GM18909 (cell line): ENCODE results near the gene F8.

Experiments used
- ATAC-seq: cut with Tn5 transposase; IDR thresholded peaks from one replicate; pipeline ENCODE4 v1.9.1; 2021; ENCODE audit warnings: mild to moderate bottlenecking; ENCODE audit not compliant: unreplicated experiment, poor library complexity

The F8 gene

DNA sequence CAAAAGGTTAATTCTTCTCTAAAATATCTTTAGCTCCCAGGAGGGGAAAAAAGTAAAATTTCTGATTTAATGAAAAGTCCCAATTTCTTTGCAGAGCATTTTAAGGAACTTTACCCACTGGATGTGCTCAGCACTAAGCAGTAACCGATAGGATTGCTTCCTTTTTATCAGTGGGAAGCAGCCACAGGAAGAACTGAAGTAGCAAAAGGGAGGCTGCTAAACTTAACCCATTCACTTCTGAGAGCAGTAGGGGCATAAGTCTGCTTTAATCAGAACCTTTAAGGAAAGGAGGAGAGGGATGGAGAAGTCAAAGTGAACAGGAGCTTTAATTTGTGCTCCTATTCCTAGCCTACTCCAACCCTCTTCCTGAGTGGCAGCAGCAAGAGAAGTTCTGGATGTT lies at the start of gene F8:
TSS of gene F8 (minus strand) at position 139 of the 400 bp plus-strand sequence. CDS start 171 bp downstream, outside the sequence.
- ATAC-seq = no peak

DNA sequence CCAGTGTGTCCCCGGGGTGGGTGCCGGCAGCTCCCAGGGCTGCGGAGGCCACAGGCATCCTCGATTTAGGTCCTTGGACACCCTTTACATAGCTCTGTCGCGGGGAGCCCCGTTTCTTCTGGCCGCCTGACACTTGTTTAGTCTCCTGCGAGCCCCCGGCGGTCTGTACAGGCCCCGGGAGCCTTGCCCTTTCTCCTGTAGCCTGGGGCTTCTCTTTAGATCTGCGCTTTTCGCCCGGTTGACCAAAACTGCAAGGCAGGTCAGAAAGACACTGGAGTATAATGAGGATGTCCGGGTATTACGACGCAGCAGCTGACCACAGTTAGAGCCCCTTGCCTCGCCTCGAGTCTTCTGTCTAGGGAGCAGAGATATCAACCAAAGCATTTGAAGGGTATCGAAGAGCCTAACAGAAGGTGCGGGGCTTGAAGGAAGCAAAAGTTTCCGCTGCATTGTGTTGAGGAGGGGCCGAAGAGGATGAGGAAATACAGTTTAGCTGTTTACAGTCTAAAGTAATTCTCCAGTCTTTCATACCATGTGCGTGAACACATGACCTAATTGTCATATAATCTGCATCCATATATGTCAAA lies 49.3 kb upstream of the F8 start:
- peak; percentile 18 for ATAC-seq

GRCh38 chrX:155070975-155071693 lies 48.6 kb upstream of the F8 start, which contains the start of the genes BRCC3, CMC4 and MTCP1:
Gene BRCC3 (plus strand): TSS chrX:155071508. CDS start chrX:155071528, 20 bp downstream.
Gene CMC4 (minus strand): TSS chrX:155071136. CDS start chrX:155064023, 7,113 bp downstream.
Gene MTCP1 (minus strand): TSS chrX:155071136. CDS start chrX:155066010, 5,126 bp downstream.
- peak; percentile 90 for ATAC-seq

DNA sequence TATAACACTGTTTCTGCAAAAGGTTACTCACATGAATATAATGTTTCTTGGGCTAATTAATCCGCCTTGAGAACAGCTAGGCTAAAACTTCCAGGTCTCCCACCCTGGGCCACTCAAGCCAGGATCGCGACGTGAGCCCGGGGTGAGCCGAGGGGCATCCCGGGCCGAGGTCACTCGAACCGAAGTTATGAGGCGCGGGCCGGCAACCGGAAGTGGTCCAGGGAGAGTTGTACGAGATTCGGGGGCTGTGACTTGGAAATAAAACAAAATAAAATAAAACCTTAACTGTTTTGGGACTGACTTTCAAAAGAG lies 48.1 kb upstream of the F8 start:
- ATAC-seq = peak; percentile 25

DNA sequence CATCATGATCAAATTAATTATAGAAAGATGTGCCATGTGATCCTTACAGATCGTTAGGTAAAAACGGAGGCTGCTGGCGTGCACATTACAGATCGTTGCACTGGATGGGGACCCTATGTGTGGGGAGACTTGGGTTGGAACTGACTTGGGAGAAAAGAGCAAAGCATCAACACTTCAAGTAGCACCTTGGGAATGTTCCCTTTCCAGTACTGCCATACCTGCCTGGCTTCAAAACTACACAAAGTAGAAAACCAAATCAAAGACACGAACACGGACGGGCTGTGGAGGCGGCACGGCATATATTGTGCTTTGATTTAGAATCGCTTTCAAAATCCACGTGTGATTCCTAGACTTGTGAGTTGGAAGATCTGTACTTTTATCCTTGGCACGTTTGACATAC lies 47.5 kb upstream of the F8 start:
- ATAC-seq = no peak

DNA sequence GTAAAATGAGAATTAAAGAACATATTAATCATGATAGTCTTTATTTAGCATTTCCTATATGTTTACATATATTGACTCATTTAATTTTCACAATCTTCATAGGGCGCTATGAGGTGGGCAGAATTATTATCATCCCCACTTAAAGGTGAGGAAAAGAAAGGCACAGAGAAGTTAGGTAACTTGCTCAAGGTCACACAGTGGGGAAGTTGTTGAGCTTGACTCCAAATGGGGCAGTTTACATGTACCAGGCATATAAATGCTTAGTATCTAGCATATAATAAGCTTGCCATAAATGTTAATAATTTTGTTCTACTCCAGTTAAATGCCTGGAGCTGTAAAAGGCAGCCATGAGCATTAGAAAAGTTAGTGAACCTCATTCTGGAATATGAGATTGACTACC lies 46.9 kb upstream of the F8 start:
- ATAC-seq = no peak

DNA sequence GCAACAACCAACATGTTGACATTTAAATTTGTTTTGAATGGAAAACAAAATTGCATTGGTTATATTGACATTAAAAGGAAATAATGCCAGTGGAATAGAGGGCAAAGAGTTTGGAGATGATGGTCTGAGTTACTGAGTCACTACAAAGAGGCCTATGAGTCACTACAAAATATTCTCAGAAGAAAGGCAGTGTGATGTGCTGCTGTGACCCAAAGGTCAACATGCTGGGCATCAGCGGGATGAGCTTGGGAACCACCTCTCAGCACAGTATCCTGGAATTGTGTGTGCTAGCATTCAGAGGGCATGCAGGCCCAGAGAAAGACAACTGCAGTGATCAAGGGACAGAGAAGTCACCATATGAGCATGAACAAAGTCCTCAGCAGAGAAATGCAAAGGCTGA lies 45.6 kb upstream of the F8 start:
- no peak for ATAC-seq

- ATAC-seq = no peak
These were observed 42.7 kb upstream of the F8 start for GRCh38 chrX:155065035-155065734.

DNA sequence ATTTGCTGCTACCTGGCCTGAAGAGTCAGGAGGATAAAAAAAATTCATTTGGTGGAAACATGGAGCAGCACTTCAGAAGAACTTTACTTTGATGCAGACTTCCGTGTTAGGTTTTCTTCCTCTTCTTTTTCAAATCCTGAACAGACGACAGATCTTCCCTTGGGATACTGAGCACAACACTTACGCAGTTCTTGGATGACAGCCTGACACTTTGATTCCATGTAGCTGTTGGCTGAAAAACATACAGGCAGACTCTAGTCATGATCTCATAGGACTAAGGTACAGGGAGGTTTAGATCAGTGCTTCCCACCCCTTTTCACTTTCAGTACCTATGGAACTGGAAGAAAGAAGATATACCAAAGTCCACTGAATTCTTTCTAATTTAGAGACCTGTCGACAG lies 39.2 kb upstream of the F8 start:
- ATAC-seq = no peak

DNA sequence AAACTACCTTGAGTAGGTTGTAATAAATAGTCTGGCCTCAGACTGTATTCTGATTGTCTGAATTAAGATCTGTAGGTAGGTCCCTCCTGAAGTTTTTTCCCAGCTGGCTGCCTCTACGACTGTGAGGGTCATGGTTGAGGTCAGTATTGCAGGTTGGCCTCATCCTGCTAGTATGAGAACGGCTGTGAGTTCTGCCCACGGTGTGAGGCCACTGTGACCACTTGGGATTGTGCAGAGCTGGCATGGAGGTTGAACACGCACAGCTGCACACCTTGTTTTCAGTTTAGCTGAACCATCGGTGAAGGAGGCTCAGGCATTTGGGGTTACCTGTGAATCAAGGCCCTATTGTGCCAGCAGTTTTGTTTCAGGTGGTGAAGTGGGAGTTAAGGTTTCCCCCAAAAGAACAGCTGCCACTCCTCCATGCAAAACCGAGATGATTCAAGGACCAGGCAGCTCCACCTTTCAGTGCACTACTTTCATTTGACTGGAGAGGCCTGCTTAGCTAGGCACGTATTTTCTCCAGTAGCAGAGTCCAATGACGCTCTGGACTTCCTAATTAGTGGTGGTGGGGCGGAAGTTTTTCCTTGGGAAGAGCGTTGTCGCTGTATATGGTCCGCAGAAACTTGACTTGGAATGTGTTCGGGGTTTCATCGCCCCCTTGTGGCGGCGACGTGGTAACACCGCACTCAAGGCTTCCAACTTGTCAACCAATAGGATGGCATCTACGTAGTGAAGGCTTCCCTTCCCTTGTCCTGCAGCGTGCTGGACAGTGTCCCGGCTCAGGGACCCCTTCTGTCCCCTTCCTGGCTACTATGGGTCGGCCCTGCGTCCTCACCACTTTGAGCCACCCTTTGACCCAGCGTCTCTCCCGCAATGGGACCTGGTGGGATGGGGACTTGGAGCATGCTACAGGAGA lies 34.6 kb upstream of the F8 start:
- ATAC-seq = peak; percentile 85

- peak; percentile 13 for ATAC-seq
These were observed 33.9 kb upstream of the F8 start for GRCh38 chrX:155056471-155056870.

- ATAC-seq = no peak
These were observed 33.0 kb upstream of the F8 start for GRCh38 chrX:155055494-155055893.

DNA sequence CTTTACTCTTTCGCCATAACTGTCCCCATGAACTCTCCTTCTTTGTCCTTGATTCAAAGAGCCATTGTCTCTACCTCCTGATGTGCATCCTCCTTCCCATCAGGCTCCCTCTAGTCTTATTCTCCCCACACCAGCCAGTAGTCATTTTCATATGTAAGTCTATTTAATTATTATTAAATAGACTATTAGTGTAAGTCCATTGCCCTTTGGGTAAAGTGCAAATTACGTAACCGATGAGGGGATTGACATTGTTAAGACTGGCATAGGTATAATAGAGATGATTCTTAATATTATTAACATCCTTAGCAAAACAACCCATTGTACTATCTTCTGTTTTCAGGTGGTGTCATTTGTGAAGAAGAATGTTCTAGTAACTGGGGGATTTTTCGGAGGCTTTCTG lies 31.7 kb upstream of the F8 start:
- ATAC-seq = no peak

DNA sequence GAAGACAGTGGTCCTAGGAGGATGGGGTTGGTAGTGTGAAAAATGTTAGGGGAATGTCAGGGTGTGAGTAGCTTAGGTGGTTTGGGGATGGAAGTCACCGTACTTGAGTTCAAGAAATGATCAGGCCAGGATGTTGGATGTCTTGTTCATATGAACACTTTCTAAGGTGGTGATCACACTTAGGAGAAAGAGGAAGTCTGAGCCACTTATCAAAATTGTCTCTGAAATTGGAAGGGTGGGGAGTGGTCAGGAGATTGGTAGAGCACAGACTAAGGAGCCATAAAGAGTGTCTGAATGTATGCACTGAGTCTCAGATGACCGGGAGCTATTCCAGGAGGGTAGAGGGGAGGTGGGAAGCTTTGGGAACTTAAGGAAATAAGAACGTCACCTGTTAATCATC lies 31.1 kb upstream of the F8 start:
- no peak for ATAC-seq

GRCh38 chrX:155052738-155053498 lies 30.4 kb upstream of the F8 start:
- ATAC-seq = no peak

GRCh38 chrX:155048977-155049619 lies 26.6 kb upstream of the F8 start:
- ATAC-seq = no peak

GRCh38 chrX:155046811-155047528 lies 24.4 kb upstream of the F8 start:
- ATAC-seq = no peak

- ATAC-seq = no peak
These were observed 23.7 kb upstream of the F8 start for GRCh38 chrX:155046129-155046810.
